K562 (cell line): ENCODE results near the gene ARFRP1. TPM values are rescaled to one million over a fixed set of nuclear protein-coding genes. Genes with fewer than 3 reads are reported as not detected.

Source experiments
- ATAC-seq: fragments of 200-7000 bp; cut with Tn5 transposase; 3 replicates; pipeline ENCODE4 v1.9.1; 2020; ENCODE audit warnings: moderate library complexity
- BruUV-seq: library from RNA; stranded (reverse); fragments of 400-500 nt; replicated peaks from 2 replicates; lab custom pipeline; 2021; lab: Mats Ljungman, UMichigan
- CTCF ChIA-PET: fragments of 300-600 bp; formaldehyde crosslinking; extraction: SDS; loops from one replicate; lab custom pipeline; 2021; ENCODE audit warnings: low intra/inter-chr PET ratio; lab: Yijun Ruan, JAX
- POLR2A ChIA-PET: fragments of 300-600, 350-650 bp; sonication (Branson Sonifier 250); formaldehyde crosslinking; extraction: SDS; loops from one replicate; lab custom pipeline; 2021; ENCODE audit warnings: antibody characterized with exemption, inconsistent platforms; lab: Yijun Ruan, JAX
- DNase-seq, 4 experiments: peaks; one replicate each; pipeline versions ENCODE4 v3.0.0 to v3.0.0-alpha.2; 2011 to 2018; ENCODE audit warnings: low spot score in 3 of 4, mixed read lengths in 3 of 4; ENCODE audit errors: extremely low read depth in 1 of 4
- FAIRE-seq: peaks from 2 replicates; lab custom pipeline; 2011; peaks lifted over from hg19 to GRCh38; lab: Jason Lieb, UNC
- H2AFZ ChIP-seq: 2 replicates; pipeline ENCODE4 v1.6.0; 2011; ENCODE audit warnings: low read depth, low read length, control low read depth, inconsistent platforms
- H3K27ac ChIP-seq: fragments of 200-600 bp; 3 replicates; pipeline ENCODE4 v1.8.0; 2011; ENCODE audit warnings: low read depth, mild to moderate bottlenecking, control low read depth, inconsistent platforms, low read length, moderate library complexity, mixed read lengths; ENCODE audit errors: extremely low read depth
- H3K27me3 ChIP-seq, 2 experiments: fragments of 300-600 bp in 1 of 2; 2 replicates in 1 of 2; 3 replicates in 1 of 2; pipeline versions ENCODE4 v1.6.0 to v1.8.0; 2011; ENCODE audit warnings: inconsistent platforms in 2 of 2, low read length in 2 of 2, mild to moderate bottlenecking in 1 of 2, mixed read lengths in 1 of 2, moderate library complexity in 1 of 2; ENCODE audit not compliant: control insufficient read depth in 2 of 2, insufficient read depth in 2 of 2
- H3K36me3 ChIP-seq: fragments of 300-600 bp; 3 replicates; pipeline ENCODE4 v1.8.0; 2011; ENCODE audit warnings: mild to moderate bottlenecking, low read length, inconsistent platforms; ENCODE audit not compliant: control insufficient read depth, insufficient read depth
- H3K4me1 ChIP-seq, 2 experiments: fragments of 200-600 bp in 1 of 2; replicated peaks in 1 of 2; 2 replicates in 1 of 2; 3 replicates in 1 of 2; pipeline versions ENCODE4 v1.5.1 to v1.8.0; 2011; ENCODE audit warnings: inconsistent platforms in 2 of 2, low read length in 2 of 2, mild to moderate bottlenecking in 1 of 2, mixed read lengths in 1 of 2, moderate library complexity in 1 of 2; ENCODE audit not compliant: control insufficient read depth in 2 of 2, insufficient read depth in 2 of 2
- H3K4me2 ChIP-seq: 2 replicates; pipeline ENCODE4 v1.6.1; 2011; ENCODE audit warnings: low read length, control low read depth, inconsistent platforms, mixed read lengths; ENCODE audit not compliant: insufficient read depth
- H3K4me3 ChIP-seq: fragments of 200-600 bp; sonication (generic), shearing (Covaris generic); 2 replicates; pipeline ENCODE4 v1.5.1; 2016; ENCODE audit warnings: control low read depth, inconsistent platforms
- H3K79me2 ChIP-seq: fragments of 200-600 bp; 3 replicates; pipeline ENCODE4 v1.8.0; 2011; ENCODE audit warnings: low read length, inconsistent platforms; ENCODE audit not compliant: control insufficient read depth, insufficient read depth
- H3K9ac ChIP-seq, 2 experiments: 2 replicates each; pipeline versions ENCODE4 v1.6.0 to v1.6.1; 2011; ENCODE audit warnings: low read depth in 2 of 2, low read length in 2 of 2, control low read depth in 1 of 2, inconsistent platforms in 1 of 2, mild to moderate bottlenecking in 1 of 2, mixed read lengths in 1 of 2; ENCODE audit not compliant: insufficient read depth in 1 of 2
- H3K9me1 ChIP-seq: one replicate; pipeline ENCODE4 v1.6.0; 2011; ENCODE audit warnings: inconsistent platforms, mild to moderate bottlenecking, low read length, moderate library complexity; ENCODE audit not compliant: control insufficient read depth, insufficient read depth
- H3K9me3 ChIP-seq: replicated peaks from 2 replicates; pipeline ENCODE4 v1.5.1; 2011; ENCODE audit warnings: low read depth, low read length, inconsistent platforms; ENCODE audit not compliant: control insufficient read depth, insufficient read depth
- H4K20me1 ChIP-seq: replicated peaks from 2 replicates; pipeline ENCODE4 v1.6.1; 2011; ENCODE audit warnings: low read length, inconsistent platforms, mixed read lengths; ENCODE audit not compliant: control insufficient read depth, insufficient read depth
- ATF7 ChIP-seq: fragments of 450-650 bp; IDR thresholded peaks from 2 replicates; pipeline ENCODE4 v1.7.1; 2014; ENCODE audit warnings: mild to moderate bottlenecking, moderate library complexity
- NELFE ChIP-seq: IDR thresholded peaks from 2 replicates; pipeline ENCODE4 v1.6.1; 2011; ENCODE audit warnings: mild to moderate bottlenecking; ENCODE audit not compliant: insufficient read depth, insufficient read length
- NRF1 ChIP-seq, 2 experiments: fragments of 450-650 bp; IDR thresholded peaks in 1 of 2; conservative IDR thresholded peaks in 1 of 2; 2 replicates each; pipeline ENCODE4 v1.6.1; 2014; ENCODE audit warnings: mild to moderate bottlenecking in 2 of 2
- POLR2AphosphoS2 ChIP-seq: IDR thresholded peaks from 2 replicates; pipeline ENCODE4 v1.6.1; 2012; ENCODE audit warnings: low read length, improper control_type of control experiment
- PYGO2 ChIP-seq: fragments of 450-650 bp; IDR thresholded peaks from 2 replicates; pipeline ENCODE4 v1.6.1; 2016; ENCODE audit warnings: mild to moderate bottlenecking, missing genetic modification characterization, moderate library complexity, missing compliant biosample characterization
- RBM14 ChIP-seq: fragments of 200-400 bp; formaldehyde crosslinking; IDR thresholded peaks from 2 replicates; pipeline ENCODE4 v1.6.1; 2018; ENCODE audit warnings: low read depth, mild to moderate bottlenecking, low read length, moderate library complexity, borderline replicate concordance; ENCODE audit not compliant: insufficient read depth
- SP1 ChIP-seq: sonication (generic); formaldehyde crosslinking; IDR thresholded peaks from 2 replicates; pipeline ENCODE4 v1.8.1; 2022; ENCODE audit warnings: mild to moderate bottlenecking, missing genetic modification reagents
- SP2 ChIP-seq: IDR thresholded peaks from 2 replicates; pipeline ENCODE4 v1.6.1; 2011; ENCODE audit warnings: mild to moderate bottlenecking, low read depth, low read length, moderate library complexity; ENCODE audit not compliant: poor library complexity, severe bottlenecking; ENCODE audit errors: extremely low read depth
- SRSF3 ChIP-seq: fragments of 200-400 bp; formaldehyde crosslinking; IDR thresholded peaks from 2 replicates; pipeline ENCODE4 v1.6.1; 2016; ENCODE audit warnings: mild to moderate bottlenecking, low read length, moderate library complexity; ENCODE audit not compliant: insufficient read depth
- ZNF354B ChIP-seq: fragments of 250-450 bp; sonication (Bioruptor Pico); IDR thresholded peaks from 2 replicates; pipeline ENCODE4 v1.4.0; 2020
- ZNF41 ChIP-seq: fragments of 250-450 bp; sonication (Bioruptor Pico); conservative IDR thresholded peaks from 2 replicates; pipeline ENCODE4 v1.4.0; 2020; ENCODE audit warnings: mild to moderate bottlenecking
- WGBS: fragments of 100-300 bp; shearing (Covaris generic); methylation state at CpG from one replicate; pipeline ENCODE4 v1.1.6; 2016; ENCODE audit warnings: low coverage, mixed read lengths; ENCODE audit not compliant: insufficient coverage; ENCODE audit errors: missing lambda C conversion rate; 5-methylcytosine and 5-hydroxymethylcytosine counted together
- in situ Hi-C: fragments of 300-500 bp; cut with MboI; formaldehyde crosslinking; loops from 4 replicates; pipeline ENCODE4 v1.15.0; 2018; ENCODE audit warnings: inconsistent platforms, mixed read lengths
- intact Hi-C: fragments of 100-400 bp; cut with micrococcal nuclease; formaldehyde crosslinking; loops from 2 replicates; pipeline ENCODE4 v1.14.2; 2022
- polyA plus RNA-seq, 8 experiments: library from polyadenylated mRNA; depleted of rRNA in 4 of 8; stranded (reverse) in 5 of 8; unstranded in 3 of 8; fragments of >200 nt; fragmentation: Nextera tagmentation in 2 of 8; fragmentation: Illumina TruSeq in 1 of 8; extraction: Ambion mirVana in 2 of 8; extraction: Trizol in 1 of 8; gene quantifications; 2 replicates each; pipeline versions ENCODE4 v1.2.1 to v1.2.3, GENCODE V29; 2011 to 2014; ENCODE audit warnings: inconsistent platforms in 1 of 8, missing spikeins in 1 of 8
- total RNA-seq, 7 experiments: library from RNA; depleted of rRNA in 6 of 7; stranded (reverse); fragments of >200 nt in 6 of 7; fragmentation: Illumina TruSeq in 2 of 7; extraction: Trizol in 2 of 7; gene quantifications; 2 replicates each; pipeline versions ENCODE4 v1.2.1 to v1.2.3, GENCODE V29; 2011 to 2021; ENCODE audit warnings: low replicate concordance in 1 of 7
- TF ChIP-seq, protein P1 (sequence below), 2 experiments: fragments of 450-650 bp in 1 of 2; sonication (generic) in 1 of 2; formaldehyde crosslinking in 1 of 2; IDR thresholded peaks; 2 replicates each; pipeline versions ENCODE4 v1.7.1 to v1.9.0; 2016 to 2022; ENCODE audit warnings: inconsistent platforms in 1 of 2, mild to moderate bottlenecking in 1 of 2, missing genetic modification reagents in 1 of 2

The ARFRP1 gene
- total and polyA plus RNA-seq, 9 of the 15 experiments (the other 6 are each of a cell fraction or from before 2014, with no cell fraction given), result 2.2 to 78.9 (median 37.3) TPM

- CTCF ChIA-PET, result no interaction called here
- Histone ChIP-seq H3K9me1 (peaks cover 3% of the 10 kb centered on the region), H3K9ac (no peak overlapping the region; a peak in 1 of 4 replicates), H3K4me3 (no peak overlapping the region), H3K36me3 (peaks cover 92% of the 10 kb centered on the region; the same call in 2 of the 3 replicates), H3K9me3 (no peaks in the 10 kb centered on the region)
- intact Hi-C loops, result no loop called here
- BruUV-seq, result no TSS peak
- TF ChIP-seq SP1 (no peak), PYGO2 (tag) (no peak), SP2 (no peak), ZNF41 (CRISPR knock-in tag) (no peak), SRSF3 (no peak), POLR2AphosphoS2 (no peak), ZNF354B (CRISPR knock-in tag) (no peak), RBM14 (no peak), ATF7 (no peak), NRF1 (conservative IDR thresholded peaks at IDR 0.05 in 1 of 2, IDR thresholded peaks at IDR 0.05 in 1 of 2) (no peak), NELFE (no peak)
- TF ChIP-seq, protein P1, sequence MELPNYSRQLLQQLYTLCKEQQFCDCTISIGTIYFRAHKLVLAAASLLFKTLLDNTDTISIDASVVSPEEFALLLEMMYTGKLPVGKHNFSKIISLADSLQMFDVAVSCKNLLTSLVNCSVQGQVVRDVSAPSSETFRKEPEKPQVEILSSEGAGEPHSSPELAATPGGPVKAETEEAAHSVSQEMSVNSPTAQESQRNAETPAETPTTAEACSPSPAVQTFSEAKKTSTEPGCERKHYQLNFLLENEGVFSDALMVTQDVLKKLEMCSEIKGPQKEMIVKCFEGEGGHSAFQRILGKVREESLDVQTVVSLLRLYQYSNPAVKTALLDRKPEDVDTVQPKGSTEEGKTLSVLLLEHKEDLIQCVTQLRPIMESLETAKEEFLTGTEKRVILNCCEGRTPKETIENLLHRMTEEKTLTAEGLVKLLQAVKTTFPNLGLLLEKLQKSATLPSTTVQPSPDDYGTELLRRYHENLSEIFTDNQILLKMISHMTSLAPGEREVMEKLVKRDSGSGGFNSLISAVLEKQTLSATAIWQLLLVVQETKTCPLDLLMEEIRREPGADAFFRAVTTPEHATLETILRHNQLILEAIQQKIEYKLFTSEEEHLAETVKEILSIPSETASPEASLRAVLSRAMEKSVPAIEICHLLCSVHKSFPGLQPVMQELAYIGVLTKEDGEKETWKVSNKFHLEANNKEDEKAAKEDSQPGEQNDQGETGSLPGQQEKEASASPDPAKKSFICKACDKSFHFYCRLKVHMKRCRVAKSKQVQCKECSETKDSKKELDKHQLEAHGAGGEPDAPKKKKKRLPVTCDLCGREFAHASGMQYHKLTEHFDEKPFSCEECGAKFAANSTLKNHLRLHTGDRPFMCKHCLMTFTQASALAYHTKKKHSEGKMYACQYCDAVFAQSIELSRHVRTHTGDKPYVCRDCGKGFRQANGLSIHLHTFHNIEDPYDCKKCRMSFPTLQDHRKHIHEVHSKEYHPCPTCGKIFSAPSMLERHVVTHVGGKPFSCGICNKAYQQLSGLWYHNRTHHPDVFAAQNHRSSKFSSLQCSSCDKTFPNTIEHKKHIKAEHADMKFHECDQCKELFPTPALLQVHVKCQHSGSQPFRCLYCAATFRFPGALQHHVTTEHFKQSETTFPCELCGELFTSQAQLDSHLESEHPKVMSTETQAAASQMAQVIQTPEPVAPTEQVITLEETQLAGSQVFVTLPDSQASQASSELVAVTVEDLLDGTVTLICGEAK (IDR thresholded peaks at IDR 0.05), result no peak
- TF ChIP-seq, protein P1 (CRISPR knock-in tag; IDR thresholded peaks at IDR 0.05), result no peak
- TF ChIP-seq, all 486 proteins: peak for 0
- Histone ChIP-seq H4K20me1 (no peaks in the 10 kb centered on the region), H2AFZ (no peak overlapping the region), H3K27me3 (no peaks in the 10 kb centered on the region), H3K27ac (no peak overlapping the region), H3K4me1 (peaks cover 2 to 27% of the 10 kb centered on the region in 2 experiments; a peak in 4 of 5 replicates), H3K79me2 (peaks cover 8% of the 10 kb centered on the region), H3K4me2 (no peak overlapping the region)
- 97% methylated on average over 22 of the region's 22 CpGs for WGBS
- in situ Hi-C loops, result no loop called here
- DNase-seq, result no peak
- no peak for ATAC-seq
- POLR2A ChIA-PET, result interaction anchor here (0.7 kb wide), 1 partner anchor 19 kb away, joined by 3 read pairs; no protein-coding TSS in a partner anchor
- no peak for FAIRE-seq
Measured at GRCh38 chr20:63664143-63664851, 43.5 kb downstream of the ARFRP1 start.
